Stimulated activated naive CD8-positive, alpha-beta T cell treated with anti-CD3 and anti-CD28 coated beads, Interleukin-15, Interleukin-2, amounts not matched to agents 100 ng/mL and 50 ng/mL, for 24 hours (primary cell): Measurements from ENCODE around the gene BMI1.

ENCODE experiments used
- H3K27ac Mint-ChIP-seq: one replicate; pipeline ENCODE4 v1.8.0; 2021; ENCODE audit warnings: mild to moderate bottlenecking, mixed read lengths
- H3K27me3 Mint-ChIP-seq: one replicate; pipeline ENCODE4 v1.8.0; 2021; ENCODE audit warnings: mixed read lengths
- H3K36me3 Mint-ChIP-seq: one replicate; pipeline ENCODE4 v1.8.0; 2021; ENCODE audit warnings: low read depth, mixed read lengths
- H3K4me1 Mint-ChIP-seq: one replicate; pipeline ENCODE4 v1.8.0; 2021; ENCODE audit warnings: low read depth, mixed read lengths
- H3K4me3 Mint-ChIP-seq: one replicate; pipeline ENCODE4 v1.8.0; 2021; ENCODE audit warnings: mild to moderate bottlenecking, mixed read lengths
- H3K9me3 Mint-ChIP-seq: one replicate; pipeline ENCODE4 v1.8.0; 2021; ENCODE audit warnings: mixed read lengths

The BMI1 gene

DNA sequence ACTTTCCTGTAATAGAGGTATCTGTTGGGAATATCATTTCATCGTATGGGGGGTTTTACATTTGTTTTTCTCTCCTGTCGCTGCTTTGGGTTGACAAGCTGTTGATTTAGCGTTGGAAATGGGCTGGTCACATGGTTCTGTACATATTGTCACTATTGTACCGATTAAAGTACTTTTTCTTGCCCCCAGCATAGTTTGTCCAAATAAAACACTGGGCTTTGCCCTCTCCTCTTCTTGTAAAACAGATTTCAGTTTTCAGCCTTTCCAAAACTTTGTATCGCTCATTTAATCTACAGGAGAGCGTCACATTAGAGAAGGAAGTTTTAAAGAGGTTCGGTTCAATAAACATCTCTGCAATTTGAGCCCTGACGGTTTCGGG lies 4.0 kb downstream of the BMI1 start:
- H3K27ac Mint-ChIP-seq, result peak overlapping the region; percentile 76
- peaks cover 39% of the 10 kb centered on the region for H3K36me3 Mint-ChIP-seq
- H3K9me3 Mint-ChIP-seq, result no peaks in the 10 kb centered on the region
- peak overlapping the region; percentile 94 for H3K4me3 Mint-ChIP-seq
- H3K4me1 Mint-ChIP-seq, result peaks cover 45% of the 10 kb centered on the region
- H3K27me3 Mint-ChIP-seq, result peaks cover 48% of the 10 kb centered on the region

DNA sequence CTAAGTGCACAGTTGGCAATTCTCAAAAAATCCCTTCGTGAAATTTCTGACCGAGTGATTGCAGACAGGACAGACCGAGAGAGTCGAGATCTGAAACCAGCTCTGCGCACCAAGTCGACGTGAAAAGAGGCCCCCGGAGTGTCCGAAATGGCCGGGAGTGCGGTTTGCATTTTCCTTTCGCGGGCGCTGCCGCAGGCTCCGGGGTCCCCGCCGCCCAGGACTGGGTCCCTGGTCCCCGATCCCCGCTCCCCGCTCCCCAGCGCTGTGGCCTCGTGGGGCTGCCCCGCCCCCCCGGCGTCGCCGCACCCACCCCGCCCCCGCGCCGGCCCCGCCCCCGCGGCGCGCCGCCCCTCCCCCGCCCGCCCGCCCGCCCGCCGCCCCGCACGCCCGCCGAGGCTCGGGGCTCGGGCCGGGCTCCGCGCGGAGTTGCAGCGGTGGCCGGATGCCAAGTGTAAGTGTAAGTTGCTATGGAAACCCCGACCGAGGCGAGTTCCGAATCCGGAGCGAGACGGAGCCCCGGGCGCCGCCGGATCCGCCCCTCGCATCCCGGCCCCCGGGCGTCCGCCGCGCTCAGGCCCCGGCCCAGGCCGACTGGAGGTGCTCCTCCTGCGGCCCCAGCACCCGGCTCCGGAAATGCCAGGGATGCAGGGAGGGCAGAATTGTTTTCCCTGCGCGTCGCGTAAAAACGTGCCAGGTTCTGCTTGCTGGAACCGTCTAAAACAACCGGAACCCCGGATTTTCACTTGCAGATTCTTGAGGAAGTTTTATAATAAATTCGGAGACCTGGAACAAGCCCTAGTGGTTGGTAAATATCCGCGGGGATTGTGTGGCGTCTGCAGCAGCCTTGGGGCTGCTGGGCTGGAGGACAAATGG lies 4.6 kb downstream of the BMI1 start:
- peak overlapping the region; percentile 76 for H3K27ac Mint-ChIP-seq
- peaks cover 44% of the 10 kb centered on the region for H3K27me3 Mint-ChIP-seq
- H3K4me3 Mint-ChIP-seq, result peak overlapping the region; percentile 94
- peaks cover 41% of the 10 kb centered on the region for H3K36me3 Mint-ChIP-seq
- peaks cover 41% of the 10 kb centered on the region for H3K4me1 Mint-ChIP-seq
- no peaks in the 10 kb centered on the region for H3K9me3 Mint-ChIP-seq

GRCh38 chr10:22326145-22326702 lies 5.3 kb downstream of the BMI1 start:
- Mint-ChIP-seq H3K27ac (peak overlapping the region; percentile 55), H3K9me3 (no peaks in the 10 kb centered on the region), H3K27me3 (peaks cover 44% of the 10 kb centered on the region), H3K4me1 (peaks cover 41% of the 10 kb centered on the region), H3K4me3 (peak overlapping the region; percentile 67), H3K36me3 (peaks cover 45% of the 10 kb centered on the region)

- Mint-ChIP-seq H3K4me3 (no peak overlapping the region), H3K27ac (no peak overlapping the region), H3K4me1 (peaks cover 37% of the 10 kb centered on the region), H3K9me3 (peaks cover 4% of the 10 kb centered on the region), H3K36me3 (peaks cover 54% of the 10 kb centered on the region), H3K27me3 (peaks cover 36% of the 10 kb centered on the region)
Measured at GRCh38 chr10:22329150-22329549, 8.3 kb downstream of the BMI1 start.

DNA sequence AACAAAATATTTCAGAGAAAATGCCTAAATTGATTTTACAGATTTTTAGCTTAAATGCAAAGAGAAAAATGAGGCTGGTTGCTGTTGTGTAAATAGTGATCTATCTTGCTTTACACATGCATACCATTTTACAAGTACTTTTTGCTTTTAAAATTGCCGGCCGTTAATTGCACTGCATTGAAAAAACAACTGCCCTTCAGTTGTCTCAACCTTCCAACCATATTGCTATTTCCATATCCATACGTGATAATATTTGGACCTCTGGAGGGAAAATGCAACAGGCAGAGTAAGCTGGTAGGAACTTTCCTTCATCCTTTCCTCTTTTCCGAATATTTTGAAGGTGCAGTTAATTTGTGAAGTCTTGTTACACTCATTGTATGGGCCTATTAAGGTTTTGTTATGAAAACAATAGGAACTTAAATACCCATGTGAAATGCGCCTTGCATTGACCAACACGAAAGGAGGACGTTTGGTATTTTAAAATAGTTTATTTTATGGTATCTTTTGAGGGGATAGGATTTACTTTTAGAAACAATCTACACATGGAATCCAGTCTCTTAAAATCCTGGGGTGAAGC lies 11.3 kb downstream of the BMI1 start:
- Mint-ChIP-seq H3K27me3 (peaks cover 34% of the 10 kb centered on the region), H3K4me3 (no peak overlapping the region), H3K4me1 (peaks cover 31% of the 10 kb centered on the region), H3K36me3 (peaks cover 37% of the 10 kb centered on the region), H3K9me3 (peaks cover 4% of the 10 kb centered on the region), H3K27ac (no peak overlapping the region)

- Mint-ChIP-seq H3K36me3 (peaks cover 30% of the 10 kb centered on the region), H3K4me3 (peak overlapping the region; percentile 58), H3K27ac (peak overlapping the region; percentile 65)
Measured at GRCh38 chr10:22333167-22333974, 12.5 kb downstream of the BMI1 start.

GRCh38 chr10:22333975-22334282 lies 13.0 kb downstream of the BMI1 start:
- H3K9me3 Mint-ChIP-seq, result peaks cover 4% of the 10 kb centered on the region
- H3K4me3 Mint-ChIP-seq, result peak overlapping the region; percentile 58
- H3K27ac Mint-ChIP-seq, result peak overlapping the region; percentile 65
- peaks cover 30% of the 10 kb centered on the region for H3K36me3 Mint-ChIP-seq
- H3K4me1 Mint-ChIP-seq, result peaks cover 38% of the 10 kb centered on the region
- peaks cover 49% of the 10 kb centered on the region for H3K27me3 Mint-ChIP-seq

More at GRCh38 chr10:22333167-22333974, 12.5 kb downstream of the BMI1 start:
- H3K27me3 Mint-ChIP-seq, result peaks cover 43% of the 10 kb centered on the region
- peaks cover 35% of the 10 kb centered on the region for H3K4me1 Mint-ChIP-seq
- H3K9me3 Mint-ChIP-seq, result peaks cover 4% of the 10 kb centered on the region

DNA sequence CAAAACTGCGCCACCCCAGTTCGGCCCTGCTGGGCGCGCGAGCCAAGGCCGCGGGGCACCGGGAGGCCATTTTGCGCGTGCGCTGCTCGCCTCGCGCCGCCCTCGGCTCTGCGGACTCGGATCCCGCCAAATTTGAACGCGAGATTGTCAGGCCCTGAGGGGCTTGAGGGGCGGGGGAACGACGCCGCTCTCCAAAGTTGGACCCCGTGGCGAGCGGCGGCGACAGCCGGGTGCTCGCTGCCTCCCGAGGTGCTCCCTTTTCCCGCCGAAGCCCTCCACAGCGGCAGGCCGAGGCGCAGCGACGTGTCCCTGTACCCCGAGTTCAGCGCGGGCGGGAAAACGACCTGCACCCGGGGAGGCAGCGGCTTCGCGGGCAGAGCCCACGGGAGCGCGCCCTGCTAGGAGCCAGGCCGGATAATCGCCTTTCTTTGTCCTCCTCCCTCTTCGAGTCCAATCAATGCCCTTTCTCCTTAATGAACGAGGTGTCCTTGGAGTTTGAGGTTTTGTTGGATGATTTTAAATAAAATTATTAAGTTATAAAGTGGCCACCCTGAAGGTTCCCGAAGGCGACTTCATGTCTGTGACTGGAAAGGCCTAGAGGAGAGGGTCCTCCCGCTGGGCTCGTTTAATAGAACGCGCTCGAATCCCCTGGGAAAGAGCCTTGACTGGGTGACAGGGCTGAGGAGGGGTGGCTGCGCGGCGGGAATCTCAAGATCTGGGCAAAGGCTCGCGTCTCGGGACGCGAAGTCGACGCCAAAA lies 13.7 kb downstream of the BMI1 start:
- Mint-ChIP-seq H3K4me1 (peaks cover 44% of the 10 kb centered on the region), H3K36me3 (peaks cover 24% of the 10 kb centered on the region), H3K27me3 (peaks cover 55% of the 10 kb centered on the region)

GRCh38 chr10:22335173-22335933 lies 14.5 kb downstream of the BMI1 start:
- Mint-ChIP-seq H3K4me1 (peaks cover 52% of the 10 kb centered on the region), H3K27me3 (peaks cover 58% of the 10 kb centered on the region), H3K27ac (peak overlapping the region; percentile 79), H3K4me3 (peak overlapping the region; percentile 77), H3K36me3 (peaks cover 19% of the 10 kb centered on the region), H3K9me3 (peaks cover 4% of the 10 kb centered on the region)

More for the DNA sequence above, 13.7 kb downstream of the BMI1 start:
- Mint-ChIP-seq H3K27ac (peak overlapping the region; percentile 79), H3K9me3 (peaks cover 4% of the 10 kb centered on the region), H3K4me3 (peak overlapping the region; percentile 77)

DNA sequence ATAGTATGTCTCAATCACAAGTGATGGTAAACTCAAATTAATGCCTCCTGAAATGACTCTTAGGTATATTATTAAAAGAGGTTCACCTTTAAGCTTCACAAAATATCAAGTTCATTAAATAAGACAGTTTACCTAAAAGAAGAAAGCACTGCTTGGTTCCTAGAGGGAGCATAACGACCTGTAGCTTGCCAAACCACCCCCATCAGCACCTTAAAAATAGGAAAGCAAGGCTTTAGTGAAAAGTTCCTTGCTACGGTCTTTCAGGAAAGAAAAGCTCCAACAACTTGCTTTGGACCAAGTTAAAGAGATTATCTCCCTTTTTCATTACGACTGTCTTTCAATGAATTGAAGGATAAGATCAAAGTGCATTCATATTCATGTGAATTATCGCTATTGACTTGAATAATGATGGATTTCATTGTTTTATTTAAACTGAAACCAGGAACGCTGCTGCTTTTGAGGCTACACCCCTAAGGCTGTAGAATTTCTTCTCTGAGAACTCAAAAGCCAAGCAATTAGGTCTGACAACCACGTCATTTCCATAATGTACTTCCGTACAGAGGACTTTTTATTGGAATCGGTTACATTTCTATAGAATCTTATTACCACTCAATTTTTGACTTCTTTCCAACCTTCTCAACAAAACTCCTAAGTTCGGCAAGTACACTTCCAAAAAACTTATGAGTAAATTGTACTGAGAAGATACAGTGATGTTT lies 17.4 kb downstream of the BMI1 start:
- Mint-ChIP-seq H3K9me3 (peaks cover 4% of the 10 kb centered on the region), H3K4me3 (peak overlapping the region; percentile 5), H3K27ac (no peak overlapping the region), H3K36me3 (peaks cover 7% of the 10 kb centered on the region), H3K27me3 (peaks cover 71% of the 10 kb centered on the region), H3K4me1 (peaks cover 54% of the 10 kb centered on the region)

GRCh38 chr10:22338931-22339330 lies 18.0 kb downstream of the BMI1 start:
- Mint-ChIP-seq H3K4me1 (peaks cover 48% of the 10 kb centered on the region), H3K36me3 (peaks cover 1% of the 10 kb centered on the region), H3K9me3 (no peaks in the 10 kb centered on the region), H3K27ac (no peak overlapping the region), H3K27me3 (peaks cover 71% of the 10 kb centered on the region), H3K4me3 (peak overlapping the region; percentile 5)

DNA sequence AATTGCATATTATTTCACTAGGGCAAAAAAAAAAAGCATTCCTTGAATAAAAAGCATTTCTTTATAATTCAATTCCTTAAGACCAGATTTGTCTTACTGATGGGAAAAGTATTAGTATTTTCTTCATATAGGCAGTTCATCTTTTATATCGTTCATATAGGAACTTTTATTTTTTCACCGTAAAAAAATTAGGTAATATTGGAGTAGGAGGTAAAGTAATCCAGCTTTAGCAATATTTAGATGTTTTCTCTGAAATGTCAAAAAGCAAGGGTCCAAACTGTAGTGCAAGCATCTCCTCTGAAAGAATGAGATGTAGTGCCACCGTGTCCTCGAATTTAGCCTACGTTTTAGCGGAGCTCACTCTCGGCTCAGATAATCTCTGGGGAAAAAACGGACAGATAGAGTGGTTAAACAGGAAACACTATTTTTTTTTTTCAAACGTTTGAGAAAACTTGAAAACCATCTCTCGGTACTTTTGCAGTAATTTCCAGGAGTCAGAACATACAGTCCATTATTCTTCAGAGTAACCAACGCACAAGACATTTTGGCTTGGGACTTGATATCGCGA lies 18.9 kb downstream of the BMI1 start:
- Mint-ChIP-seq H3K27ac (peak overlapping the region; percentile 91), H3K4me1 (peaks cover 52% of the 10 kb centered on the region), H3K4me3 (peak overlapping the region; percentile 86), H3K36me3 (peaks cover 3% of the 10 kb centered on the region), H3K27me3 (peaks cover 79% of the 10 kb centered on the region), H3K9me3 (no peaks in the 10 kb centered on the region)
